ENCODE measurements around the gene RAPGEF4. TPM values are rescaled to one million over a fixed set of nuclear protein-coding genes. Genes with fewer than 3 reads are reported as not detected.

Gene RAPGEF4
- total and polyA plus RNA-seq, 2 of the 4 experiments (the other 2 are of a cell fraction): 1.7 to 3.2 TPM

- ChIA-PET POLR2A (ENCODE audit: unreplicated experiment) (no interaction called here), CTCF (interaction anchor here (0.6 kb wide), 1 partner anchor 37 kb away, joined by 8 read pairs; no protein-coding TSS in a partner anchor)
- H2BK120ac ChIP-seq (ENCODE audit: low read depth, low read length): no peak overlapping the region
- TF ChIP-seq MAFK (IDR thresholded peaks at IDR 0.05; ENCODE audit: low read depth, low read length): no peak
- TF ChIP-seq POLR2A (IDR thresholded peaks at IDR 0.05; ENCODE audit: low read depth, low read length): no peak
- no peak for TF ChIP-seq SMC3 (IDR thresholded peaks at IDR 0.05; ENCODE audit: low read depth, low read length)
- TF ChIP-seq CHD1 (IDR thresholded peaks at IDR 0.05; ENCODE audit: low read depth, low read length): no peak
- no peak for TF ChIP-seq USF2 (IDR thresholded peaks at IDR 0.05; ENCODE audit: low read depth, low read length)
- TF ChIP-seq RCOR1 (IDR thresholded peaks at IDR 0.05; ENCODE audit: insufficient replicate concordance, low read length): no peak
- TF ChIP-seq RAD21 (IDR thresholded peaks at IDR 0.05; ENCODE audit: low read length): no peak
- TF ChIP-seq, protein P1, sequence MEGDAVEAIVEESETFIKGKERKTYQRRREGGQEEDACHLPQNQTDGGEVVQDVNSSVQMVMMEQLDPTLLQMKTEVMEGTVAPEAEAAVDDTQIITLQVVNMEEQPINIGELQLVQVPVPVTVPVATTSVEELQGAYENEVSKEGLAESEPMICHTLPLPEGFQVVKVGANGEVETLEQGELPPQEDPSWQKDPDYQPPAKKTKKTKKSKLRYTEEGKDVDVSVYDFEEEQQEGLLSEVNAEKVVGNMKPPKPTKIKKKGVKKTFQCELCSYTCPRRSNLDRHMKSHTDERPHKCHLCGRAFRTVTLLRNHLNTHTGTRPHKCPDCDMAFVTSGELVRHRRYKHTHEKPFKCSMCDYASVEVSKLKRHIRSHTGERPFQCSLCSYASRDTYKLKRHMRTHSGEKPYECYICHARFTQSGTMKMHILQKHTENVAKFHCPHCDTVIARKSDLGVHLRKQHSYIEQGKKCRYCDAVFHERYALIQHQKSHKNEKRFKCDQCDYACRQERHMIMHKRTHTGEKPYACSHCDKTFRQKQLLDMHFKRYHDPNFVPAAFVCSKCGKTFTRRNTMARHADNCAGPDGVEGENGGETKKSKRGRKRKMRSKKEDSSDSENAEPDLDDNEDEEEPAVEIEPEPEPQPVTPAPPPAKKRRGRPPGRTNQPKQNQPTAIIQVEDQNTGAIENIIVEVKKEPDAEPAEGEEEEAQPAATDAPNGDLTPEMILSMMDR (conservative IDR thresholded peaks at IDR 0.05; ENCODE audit: low read depth, low read length): no peak
- TF ChIP-seq BHLHE40 (IDR thresholded peaks at IDR 0.05; ENCODE audit: low read depth, low read length): no peak
- TF ChIP-seq, protein P2, sequence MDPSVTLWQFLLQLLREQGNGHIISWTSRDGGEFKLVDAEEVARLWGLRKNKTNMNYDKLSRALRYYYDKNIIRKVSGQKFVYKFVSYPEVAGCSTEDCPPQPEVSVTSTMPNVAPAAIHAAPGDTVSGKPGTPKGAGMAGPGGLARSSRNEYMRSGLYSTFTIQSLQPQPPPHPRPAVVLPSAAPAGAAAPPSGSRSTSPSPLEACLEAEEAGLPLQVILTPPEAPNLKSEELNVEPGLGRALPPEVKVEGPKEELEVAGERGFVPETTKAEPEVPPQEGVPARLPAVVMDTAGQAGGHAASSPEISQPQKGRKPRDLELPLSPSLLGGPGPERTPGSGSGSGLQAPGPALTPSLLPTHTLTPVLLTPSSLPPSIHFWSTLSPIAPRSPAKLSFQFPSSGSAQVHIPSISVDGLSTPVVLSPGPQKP (IDR thresholded peaks at IDR 0.05; ENCODE audit: borderline replicate concordance, low read depth, low read length): no peak
- TF ChIP-seq FOS (IDR thresholded peaks at IDR 0.05; ENCODE audit: low read depth, low read length): no peak
- no peak for TF ChIP-seq CEBPB (IDR thresholded peaks at IDR 0.05; ENCODE audit: low read depth, low read length)
- TF ChIP-seq MAZ (IDR thresholded peaks at IDR 0.05; ENCODE audit: borderline replicate concordance, low read depth, low read length): no peak
- no peak for TF ChIP-seq MXI1 (IDR thresholded peaks at IDR 0.05; ENCODE audit: borderline replicate concordance, low read depth, low read length)
- TF ChIP-seq RFX5 (IDR thresholded peaks at IDR 0.05; ENCODE audit: low read depth, low read length): no peak
- no peak for TF ChIP-seq NFE2L2 (IDR thresholded peaks at IDR 0.05; ENCODE audit: low read depth, low read length)
- H3K4ac ChIP-seq (ENCODE audit: low read depth, low read length): no peak overlapping the region
- no peak overlapping the region for H3K18ac ChIP-seq (ENCODE audit: low read depth, low read length)
- no peak overlapping the region for H2BK5ac ChIP-seq (ENCODE audit: low read depth, low read length, poor library complexity, severe bottlenecking)
- H2BK20ac ChIP-seq (ENCODE audit: low read depth, low read length): no peak overlapping the region
- no peaks in the 10 kb centered on the region for H3K36me3 ChIP-seq (ENCODE audit: control insufficient read depth, insufficient read depth, low read length)
- H2AFZ ChIP-seq (replicated peaks; ENCODE audit: low read length, poor library complexity): no peak overlapping the region
- DNase-seq: no peak
- H3K9me3 ChIP-seq (ENCODE audit: control insufficient read depth, insufficient read depth, low read length): no peaks in the 10 kb centered on the region
- no peak overlapping the region for H3K27ac ChIP-seq (ENCODE audit: insufficient read depth, low read length)
- H3K56ac ChIP-seq (ENCODE audit: extremely low read depth, insufficient read depth, low read length): no peak overlapping the region
- no peak overlapping the region for H3K23ac ChIP-seq (ENCODE audit: low read depth, low read length)
- in situ Hi-C loops (cut with MboI; ENCODE audit: low sequenced_read_pairs): no loop called here
- H4K5ac ChIP-seq (ENCODE audit: low read depth, low read length): no peak overlapping the region
- no peak overlapping the region for H2BK15ac ChIP-seq (ENCODE audit: low read depth, low read length)
- BruUV-seq (replicated peaks): no TSS peak
- no peak overlapping the region for H3K4me2 ChIP-seq (ENCODE audit: low read depth, low read length)
- H4K91ac ChIP-seq (ENCODE audit: insufficient read depth, low read depth, low read length): no peak overlapping the region
- no peak for ATAC-seq (ENCODE audit: low read depth)
- H3K27me3 ChIP-seq (ENCODE audit: control insufficient read depth, insufficient read depth, low read length): no peaks in the 10 kb centered on the region
- H4K20me1 ChIP-seq (ENCODE audit: insufficient read depth, low read length): no peaks in the 10 kb centered on the region
- no peak overlapping the region for H4K8ac ChIP-seq (ENCODE audit: low read depth in 2 of 2, low read length in 2 of 2)
- intact Hi-C loops (cut with micrococcal nuclease): loop anchor here (2.0 kb wide), 1 partner anchor 25 kb away; no protein-coding TSS in a partner anchor
- H3K4me3 ChIP-seq (ENCODE audit: insufficient read depth, low read depth, low read length): no peak overlapping the region
- no peaks in the 10 kb centered on the region for H3K79me1 ChIP-seq (ENCODE audit: low read depth in 1 of 2, low read length in 2 of 2)
- no CpG with 5 or more reads among the region's 1 CpG for WGBS, 2 experiments (ENCODE audit: extremely low coverage in 2 of 2, insufficient read length in 1 of 2)
- H2AK5ac ChIP-seq (ENCODE audit: low read depth, low read length): no peak overlapping the region
- dilution Hi-C loops (cut with HindIII; ENCODE audit: low sequenced_read_pairs, unreplicated experiment): no loop called here
- H3K9me1 ChIP-seq (ENCODE audit: insufficient read depth, low read length): no peaks in the 10 kb centered on the region
- peaks cover 3% of the 10 kb centered on the region; the same call in 1 of the 2 replicates for H3K4me1 ChIP-seq (ENCODE audit: control insufficient read depth, insufficient read depth, low read length)
- H3K14ac ChIP-seq (replicated peaks; ENCODE audit: low read depth, low read length): no peak overlapping the region
- no peak overlapping the region for H2AK9ac ChIP-seq (replicated peaks; ENCODE audit: low read depth, low read length, poor library complexity)
- H3K9ac ChIP-seq (ENCODE audit: low read depth, low read length): no peak overlapping the region
Measured at GRCh38 chr2:173010233-173010632, 274.6 kb downstream of the RAPGEF4 start.

Data from IMR-90 (cell line).